CD14-positive monocyte (primary cell): ENCODE measurements around the gene TPR. TPM values are rescaled to one million over a fixed set of nuclear protein-coding genes. Genes with fewer than 3 reads are reported as not detected.
"Not testable (repeated sequence)": the region's sequence is repeated elsewhere in the genome, so short reads cannot be mapped to it uniquely, and the experiment has no call there.

Experiments
- DNase-seq, 3 donors: peaks; one replicate each; pipeline ENCODE4 v3.0.0-alpha.2; 2011 to 2022
- H2AFZ ChIP-seq: 2 replicates; pipeline ENCODE4 v1.6.0; 2012; ENCODE audit warnings: mild to moderate bottlenecking, low read depth, low read length, inconsistent platforms; ENCODE audit not compliant: insufficient read depth, poor library complexity, severe bottlenecking
- H3K27ac ChIP-seq, 2 donors: 1 replicate in 1 of 2; 2 replicates in 1 of 2; pipeline ENCODE4 v1.5.1; 2012 to 2013; ENCODE audit warnings: low read length in 2 of 2, control low read depth in 1 of 2, inconsistent platforms in 1 of 2, low read depth in 1 of 2, mild to moderate bottlenecking in 1 of 2
- H3K27me3 ChIP-seq, 2 donors: one replicate each; pipeline versions ENCODE4 v1.6.0 to v1.6.1; 2011 to 2013; ENCODE audit warnings: low read length in 2 of 2; ENCODE audit not compliant: control insufficient read depth in 2 of 2, insufficient read depth in 2 of 2
- H3K36me3 ChIP-seq, 2 donors: replicated peaks in 1 of 2; 1 replicate in 1 of 2; 2 replicates in 1 of 2; pipeline versions ENCODE4 v1.5.1 to v1.6.1; 2012 to 2013; ENCODE audit warnings: low read length in 2 of 2, control low read depth in 1 of 2, inconsistent platforms in 1 of 2, mild to moderate bottlenecking in 1 of 2; ENCODE audit not compliant: insufficient read depth in 2 of 2, control insufficient read depth in 1 of 2
- H3K4me1 ChIP-seq, 2 donors: 1 replicate in 1 of 2; 2 replicates in 1 of 2; pipeline versions ENCODE4 v1.5.1 to v1.6.1; 2012 to 2013; ENCODE audit warnings: low read length in 2 of 2, control low read depth in 1 of 2, inconsistent platforms in 1 of 2, mild to moderate bottlenecking in 1 of 2, moderate library complexity in 1 of 2; ENCODE audit not compliant: insufficient read depth in 2 of 2, control insufficient read depth in 1 of 2
- H3K4me2 ChIP-seq: replicated peaks from 2 replicates; pipeline ENCODE3; 2012; ENCODE audit warnings: low read length, moderate library complexity, mild to moderate bottlenecking; ENCODE audit not compliant: poor library complexity, severe bottlenecking; ENCODE audit errors: extremely low read depth
- H3K4me3 ChIP-seq, 3 experiments: fragments of 200-600 bp in 1 of 3; sonication (generic) in 1 of 3; replicated peaks in 1 of 3; 1 replicate in 2 of 3; 2 replicates in 1 of 3; pipeline ENCODE4 v1.5.1; 2011 to 2013; ENCODE audit warnings: low read length in 3 of 3, mild to moderate bottlenecking in 3 of 3, control low read depth in 2 of 3, low read depth in 2 of 3, inconsistent platforms in 1 of 3, moderate library complexity in 1 of 3
- H3K79me2 ChIP-seq: 2 replicates; pipeline ENCODE4 v1.6.0; 2012; ENCODE audit warnings: mild to moderate bottlenecking, control low read depth, inconsistent platforms, low read length, moderate library complexity; ENCODE audit not compliant: insufficient read depth
- H3K9ac ChIP-seq: 2 replicates; pipeline ENCODE4 v1.6.0; 2017; ENCODE audit warnings: low read length, mild to moderate bottlenecking; ENCODE audit not compliant: insufficient read depth, poor library complexity, severe bottlenecking
- H3K9me3 ChIP-seq, 2 donors: replicated peaks in 1 of 2; 1 replicate in 1 of 2; 2 replicates in 1 of 2; pipeline versions ENCODE4 v1.5.1 to v1.6.1; 2012 to 2013; ENCODE audit warnings: low read length in 2 of 2, control low read depth in 1 of 2; ENCODE audit not compliant: control insufficient read depth in 1 of 2, insufficient read depth in 1 of 2
- H4K20me1 ChIP-seq: 2 replicates; pipeline ENCODE4 v1.6.0; 2012; ENCODE audit warnings: mild to moderate bottlenecking, low read length, control low read depth, moderate library complexity; ENCODE audit not compliant: insufficient read depth
- H3K27ac Mint-ChIP-seq, 7 donors: one replicate each; pipeline ENCODE4 v1.8.0; 2020; ENCODE audit warnings: mild to moderate bottlenecking in 7 of 7, mixed read lengths in 7 of 7, moderate library complexity in 6 of 7, inconsistent platforms in 2 of 7
- H3K27me3 Mint-ChIP-seq, 3 donors: one replicate each; pipeline ENCODE4 v1.8.0; 2021 to 2022; ENCODE audit warnings: low read depth in 3 of 3, mild to moderate bottlenecking in 3 of 3, mixed read lengths in 3 of 3, moderate library complexity in 3 of 3, inconsistent platforms in 1 of 3
- H3K36me3 Mint-ChIP-seq, 2 donors: one replicate each; pipeline ENCODE4 v1.8.0; 2020; ENCODE audit warnings: mixed read lengths in 2 of 2, inconsistent platforms in 1 of 2, mild to moderate bottlenecking in 1 of 2
- H3K4me1 Mint-ChIP-seq: one replicate; pipeline ENCODE4 v1.8.0; 2020; ENCODE audit warnings: mild to moderate bottlenecking, mixed read lengths
- H3K4me3 Mint-ChIP-seq, 2 donors: one replicate each; pipeline ENCODE4 v1.8.0; 2020; ENCODE audit warnings: mild to moderate bottlenecking in 2 of 2, mixed read lengths in 2 of 2, moderate library complexity in 1 of 2
- H3K9me3 Mint-ChIP-seq, 7 donors: one replicate each; pipeline ENCODE4 v1.8.0; 2020 to 2022; ENCODE audit warnings: mixed read lengths in 7 of 7, mild to moderate bottlenecking in 6 of 7, moderate library complexity in 6 of 7, inconsistent platforms in 2 of 7
- CTCF ChIP-seq: fragments of 200-600 bp; IDR thresholded peaks from one replicate; pipeline ENCODE4 v1.8.0; 2022; ENCODE audit warnings: antibody characterized with exemption, mild to moderate bottlenecking
- WGBS: methylation state at CpG from one replicate; pipeline ENCODE4 v1.1.5; 2013; ENCODE audit warnings: missing lambda C conversion rate; ENCODE audit not compliant: insufficient coverage; 5-methylcytosine and 5-hydroxymethylcytosine counted together
- intact Hi-C, 2 donors: fragments of 100-400 bp; cut with micrococcal nuclease; formaldehyde crosslinking; loops; one replicate each; pipeline versions ENCODE4 v1.15.0 to v1.15.1; 2023
- polyA plus RNA-seq, 3 donors: library from polyadenylated mRNA; depleted of rRNA in 1 of 3; unstranded in 2 of 3; stranded (reverse) in 1 of 3; fragments of 300-500 nt in 2 of 3; fragments of >200 nt in 1 of 3; fragmentation: Illumina TruSeq in 2 of 3; gene quantifications; 1 replicate in 2 of 3; 2 replicates in 1 of 3; pipeline ENCODE4 v1.2.3, GENCODE V29; 2012 to 2021

Gene TPR
- polyA plus RNA-seq, 3 donors, result 4.3 to 23.3 (median 13.2) TPM

- H3K9ac ChIP-seq, intact Hi-C loops, H3K9me3 Mint-ChIP-seq, H3K4me3 ChIP-seq, H3K79me2 ChIP-seq, H3K27ac ChIP-seq, H3K4me1 Mint-ChIP-seq, H3K4me1 ChIP-seq, H3K4me2 ChIP-seq, H3K27me3 ChIP-seq, H3K9me3 ChIP-seq, H4K20me1 ChIP-seq, DNase-seq, H2AFZ ChIP-seq, H3K27me3 Mint-ChIP-seq, H3K4me3 Mint-ChIP-seq: not testable (repeated sequence)
- Mint-ChIP-seq H3K27ac (peak overlapping the region in 1 of 7 donors; percentile 36), H3K36me3 (peaks cover 58 to 75% of the 10 kb centered on the region in 2 donors)
- 90% methylated on average over 2 of the region's 6 CpGs for WGBS
- peaks cover 83 to 95% of the 10 kb centered on the region in 2 donors for H3K36me3 ChIP-seq
Observed at GRCh38 chr1:186392711-186393110, 17.7 kb upstream of the TPR start.

- Histone ChIP-seq H3K4me1 (no peaks in the 10 kb centered on the region), H3K27me3 (no peaks in the 10 kb centered on the region), H3K9me3 (no peaks in the 10 kb centered on the region), H3K79me2 (no peaks in the 10 kb centered on the region), H4K20me1 (no peaks in the 10 kb centered on the region), H3K36me3 (peaks cover 81 to 95% of the 10 kb centered on the region in 2 donors), H3K4me3 (no peak overlapping the region), H3K27ac (no peak overlapping the region), H3K9ac (no peak overlapping the region), H3K4me2 (no peak overlapping the region), H2AFZ (no peak overlapping the region)
- intact Hi-C loops, result no loop called here
- no peak overlapping the region for H3K27ac Mint-ChIP-seq
- no peak for TF ChIP-seq CTCF
- peaks cover 60 to 73% of the 10 kb centered on the region in 2 donors for H3K36me3 Mint-ChIP-seq
- WGBS, result no CpG with 5 or more reads among the region's 4 CpGs
- no peaks in the 10 kb centered on the region for H3K27me3 Mint-ChIP-seq
- DNase-seq, result no peak
- H3K9me3 Mint-ChIP-seq, result no peaks in the 10 kb centered on the region
- H3K4me1 Mint-ChIP-seq, result no peaks in the 10 kb centered on the region
- no peak overlapping the region for H3K4me3 Mint-ChIP-seq
Observed at GRCh38 chr1:186391841-186392240, 16.8 kb upstream of the TPR start.
